HL-60 (cell line): ENCODE measurements around the gene MTHFSD.

ENCODE experiments used
- CTCF ChIP-seq: IDR thresholded peaks from one replicate; pipeline ENCODE4 v1.5.1; 2011; ENCODE audit warnings: low read length, control low read depth, inconsistent platforms; ENCODE audit not compliant: insufficient read depth
- POLR2AphosphoS5 ChIP-seq: IDR thresholded peaks from 2 replicates; pipeline ENCODE4 v1.6.1; 2012; ENCODE audit warnings: low read depth

- TF ChIP-seq CTCF (no peak), POLR2AphosphoS5 (no peak)
Observed at GRCh38 chr16:86530251-86531190, 24.5 kb downstream of the MTHFSD start.
